ENCODE data around the gene ARHGEF12.

Gene ARHGEF12

DNA sequence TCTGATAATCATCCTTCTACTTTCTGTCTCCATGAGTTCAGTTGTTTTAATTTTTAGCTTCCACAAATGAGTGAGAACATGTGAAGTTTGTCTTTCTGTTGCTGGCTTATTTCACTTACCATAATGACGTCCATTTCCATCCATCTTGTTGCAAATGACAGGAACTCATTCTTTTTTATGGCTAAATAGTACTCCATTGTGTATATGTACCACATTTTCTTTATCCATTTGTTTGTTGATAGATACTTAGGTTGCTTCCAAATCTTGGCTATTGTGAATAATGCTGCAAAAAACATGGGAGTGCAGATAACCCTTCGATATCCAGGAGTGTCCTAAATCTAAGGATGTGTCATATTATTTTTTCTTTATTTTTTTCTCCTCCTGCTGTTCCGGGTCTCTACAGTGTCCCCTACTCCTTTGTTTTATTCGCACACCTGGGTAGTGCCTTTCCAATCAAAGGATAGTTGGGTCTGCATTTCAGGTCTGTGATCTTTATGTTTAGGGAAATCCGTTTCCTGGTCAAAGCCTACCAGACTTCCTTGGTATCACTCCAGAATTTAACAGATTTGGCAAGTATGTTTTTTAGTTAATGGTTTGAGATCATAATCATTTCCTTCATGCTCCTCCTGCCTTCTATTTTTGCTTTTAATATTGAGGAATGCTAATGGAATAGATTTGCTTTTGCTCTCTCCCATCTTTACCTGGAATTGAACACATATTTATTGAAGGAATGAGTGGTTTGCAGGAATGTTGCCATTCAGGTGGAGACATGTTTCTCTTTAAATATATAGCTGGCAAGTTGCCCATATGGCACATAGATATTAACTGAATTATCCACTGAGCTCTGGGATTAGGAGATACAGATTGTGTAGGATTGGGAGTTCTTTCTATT, 53.7 kb downstream of the ARHGEF12 start:
- DNase-seq, result no peak

GRCh38 chr11:120390585-120390922, 54.3 kb downstream of the ARHGEF12 start:
- no peak for DNase-seq

- no peak for DNase-seq
These were observed 55.1 kb downstream of the ARHGEF12 start for GRCh38 chr11:120391292-120391691.

DNA sequence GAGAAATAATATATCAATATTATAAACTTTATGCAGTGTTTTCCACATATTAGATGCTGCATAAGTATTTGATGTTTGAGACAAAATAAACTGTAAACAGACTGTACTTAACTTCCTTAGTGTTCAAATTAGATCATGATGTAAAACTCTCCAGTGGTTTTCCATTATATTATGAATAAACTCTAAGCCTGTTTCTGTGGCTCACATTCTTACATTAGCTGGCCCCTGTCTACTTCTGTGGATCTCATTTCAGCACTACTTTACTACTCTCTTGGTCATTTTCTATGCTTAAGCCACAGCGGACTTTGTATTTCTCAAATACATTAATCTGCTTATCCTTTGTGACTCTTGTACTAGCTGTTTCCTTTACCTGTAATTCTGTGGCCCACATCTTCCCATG, 55.6 kb downstream of the ARHGEF12 start:
- DNase-seq, result no peak

GRCh38 chr11:120392314-120392713, 56.1 kb downstream of the ARHGEF12 start:
- no peak for DNase-seq

DNA sequence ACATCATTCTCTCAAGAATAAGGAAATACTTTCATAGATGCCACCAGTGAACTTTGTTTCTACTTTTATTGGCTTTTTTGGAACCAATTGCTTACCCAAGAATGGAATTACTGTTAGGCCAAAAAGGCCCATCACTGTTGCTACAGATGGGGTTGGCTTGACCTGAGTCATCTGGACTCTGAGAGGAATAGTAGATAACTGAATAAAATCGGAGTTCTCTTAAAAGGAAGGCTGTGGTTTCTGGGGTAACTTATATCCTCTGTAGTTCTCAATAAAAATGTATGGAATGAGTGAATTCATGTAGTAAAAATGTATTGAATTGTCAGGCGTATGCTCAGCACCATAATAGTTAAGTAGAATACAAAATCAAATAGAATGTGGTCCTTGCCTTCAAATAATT, 56.6 kb downstream of the ARHGEF12 start:
- no peak for DNase-seq

DNA sequence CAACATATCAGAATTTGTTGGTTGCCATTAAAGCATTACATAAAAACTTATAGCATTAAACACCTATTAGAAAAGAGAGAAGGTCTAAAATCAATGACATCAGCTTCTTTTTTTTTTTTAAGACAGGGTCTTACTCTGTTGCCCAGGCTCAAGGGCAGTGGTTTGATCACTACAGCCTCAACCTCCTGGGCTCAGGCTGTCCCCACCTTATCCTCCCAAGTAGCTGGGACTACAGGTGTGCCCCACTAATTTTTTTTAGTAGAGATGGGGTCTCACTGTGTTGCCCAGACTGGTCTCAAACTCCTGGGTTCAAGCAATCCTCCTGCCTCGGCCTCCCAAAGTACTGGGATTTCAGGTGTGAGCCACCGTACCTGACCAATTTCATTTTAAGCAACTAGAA, 57.9 kb downstream of the ARHGEF12 start:
- no peak for DNase-seq

GRCh38 chr11:120395778-120396177, 59.6 kb downstream of the ARHGEF12 start:
- no peak for DNase-seq

DNA sequence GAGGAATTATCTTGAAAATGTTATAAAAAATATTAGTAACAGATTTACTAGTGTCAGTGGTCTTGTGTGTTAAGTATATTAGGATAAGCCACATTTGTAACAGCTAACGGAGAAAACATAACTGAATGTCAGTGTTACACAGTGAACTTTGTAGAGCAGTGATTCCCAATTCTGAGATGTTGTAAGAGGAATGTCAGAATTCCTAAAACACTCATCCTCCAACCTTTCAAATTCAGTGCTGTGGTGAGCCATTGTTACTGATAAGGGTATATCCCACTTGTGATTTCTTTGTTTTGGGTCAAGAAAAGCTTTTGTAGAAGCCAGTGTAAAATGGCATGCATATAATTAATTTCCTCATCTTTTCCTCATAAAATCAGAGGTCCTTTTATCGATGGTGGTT, 61.9 kb downstream of the ARHGEF12 start:
- no peak for DNase-seq

DNA sequence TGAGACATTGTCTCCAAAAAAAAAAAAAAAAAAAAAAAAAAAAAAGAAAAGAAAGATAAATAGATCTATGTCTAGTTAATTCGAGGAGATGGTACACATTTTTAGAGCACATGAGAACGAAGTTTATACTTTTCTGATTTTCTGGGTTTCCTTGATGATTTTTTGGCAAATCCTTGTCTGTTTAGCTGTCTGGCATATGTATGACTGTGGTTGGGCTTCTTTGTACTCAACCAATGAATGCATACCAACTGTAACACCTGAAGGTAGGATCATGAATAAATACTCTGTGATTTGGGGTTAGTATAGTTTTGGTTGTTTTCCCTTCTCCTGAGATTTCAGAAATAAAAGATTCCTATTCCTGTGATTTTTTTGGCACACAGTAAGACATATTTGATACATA, 63.1 kb downstream of the ARHGEF12 start:
- DNase-seq, result no peak

GRCh38 chr11:120400564-120401364, 64.6 kb downstream of the ARHGEF12 start:
- no peak for DNase-seq

DNA sequence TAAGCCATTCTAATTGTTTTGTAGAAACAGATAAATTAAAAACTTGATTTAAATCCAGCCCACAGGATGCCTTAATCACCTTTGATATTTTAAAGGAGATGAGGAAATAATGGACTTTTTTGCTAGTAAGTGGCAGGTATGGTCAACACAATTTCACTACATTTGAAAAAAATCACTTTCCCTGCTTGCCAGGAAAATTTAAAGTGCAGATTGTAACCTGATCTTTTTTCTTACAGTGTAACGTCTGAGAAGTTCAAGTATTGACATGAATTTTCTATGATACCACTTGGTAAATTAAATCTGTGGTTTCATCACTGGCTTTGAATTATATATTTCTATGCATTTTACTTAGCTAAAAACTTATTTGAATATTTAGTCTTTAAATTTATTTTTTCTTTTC, 65.3 kb downstream of the ARHGEF12 start:
- DNase-seq, result no peak

GRCh38 chr11:120403966-120404365, 67.8 kb downstream of the ARHGEF12 start:
- no peak for DNase-seq

DNA sequence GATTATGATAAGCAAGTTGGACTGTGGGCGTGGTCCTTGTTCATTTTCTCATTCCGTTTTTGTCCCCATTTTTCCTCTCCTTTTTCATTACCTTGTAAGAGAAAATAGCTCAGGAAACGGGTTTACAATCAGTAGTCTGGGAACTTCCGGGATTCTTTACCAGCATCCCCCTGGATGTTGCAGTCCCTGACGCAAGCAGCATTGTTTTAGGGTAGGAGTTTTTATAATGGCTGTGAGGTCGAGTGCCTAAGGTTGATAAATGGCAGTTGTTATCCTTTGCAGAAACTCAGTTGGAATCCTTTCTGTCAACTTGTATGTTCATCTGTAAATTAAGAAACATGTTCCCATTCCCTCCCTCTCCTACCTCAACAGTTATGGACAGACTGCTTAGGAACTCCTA, 68.3 kb downstream of the ARHGEF12 start:
- no peak for DNase-seq

DNA sequence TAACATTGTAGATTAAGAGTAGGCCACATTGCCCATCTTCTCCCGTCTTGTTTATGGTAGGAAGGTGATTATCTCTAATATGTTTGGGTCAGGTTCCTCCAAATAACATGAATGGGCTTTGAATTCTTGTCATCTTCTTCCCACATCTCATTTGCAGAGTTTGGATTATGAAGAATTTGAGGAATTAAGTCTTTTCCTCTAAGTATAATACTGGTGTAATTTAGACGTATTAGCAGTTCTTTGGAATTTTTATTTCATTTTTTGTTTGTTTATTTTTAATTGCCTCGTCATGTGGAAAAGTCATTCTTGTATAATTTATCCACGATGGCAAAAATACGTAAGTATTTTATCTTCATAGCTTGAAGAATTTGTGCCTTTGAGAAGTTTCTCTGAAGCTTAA, 73.4 kb downstream of the ARHGEF12 start:
- DNase-seq, result no peak

DNA sequence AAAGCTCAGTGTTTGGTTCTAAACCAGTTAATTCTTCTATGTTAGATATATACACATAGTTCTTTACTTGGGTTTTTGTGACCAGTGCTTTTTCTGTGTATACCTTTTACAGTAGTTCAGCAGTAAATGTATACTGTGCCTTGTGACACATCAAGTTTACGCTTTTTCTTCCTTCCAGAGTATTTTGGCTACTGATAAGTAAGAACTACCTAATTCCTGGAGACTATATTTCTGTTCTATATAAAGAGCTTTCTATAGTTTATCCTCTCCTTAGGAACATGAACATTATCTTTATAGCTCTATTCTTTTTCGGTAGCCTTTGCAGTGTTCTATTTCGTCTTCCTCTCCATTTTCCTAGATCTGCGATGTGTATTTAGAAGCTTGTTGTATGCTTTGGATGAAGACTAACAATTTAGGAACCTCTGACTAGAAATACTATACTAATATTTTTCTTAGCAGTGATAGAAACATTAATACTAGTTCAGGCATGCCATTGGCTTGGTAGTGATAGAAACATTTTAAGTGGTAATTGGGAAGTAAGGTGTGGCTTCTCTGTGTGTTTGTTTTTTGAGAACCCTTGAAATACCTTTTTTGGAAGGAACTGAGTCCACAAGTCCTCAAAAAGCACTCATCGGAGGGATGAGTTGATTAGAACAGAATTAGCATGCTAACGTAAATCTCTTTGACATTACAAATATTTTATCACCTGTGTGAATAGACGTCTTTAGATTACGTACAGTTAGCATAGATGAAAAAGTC, 74.6 kb downstream of the ARHGEF12 start:
- no peak for DNase-seq

- DNase-seq, result no peak
These were observed 77.3 kb downstream of the ARHGEF12 start for GRCh38 chr11:120413480-120413879.

- DNase-seq, result no peak
These were observed 84.4 kb downstream of the ARHGEF12 start for GRCh38 chr11:120420572-120420971.

- DNase-seq, result no peak
These were observed 88.2 kb downstream of the ARHGEF12 start for GRCh38 chr11:120424185-120424969.

GRCh38 chr11:120424970-120425332, 88.7 kb downstream of the ARHGEF12 start:
- no peak for DNase-seq

DNA sequence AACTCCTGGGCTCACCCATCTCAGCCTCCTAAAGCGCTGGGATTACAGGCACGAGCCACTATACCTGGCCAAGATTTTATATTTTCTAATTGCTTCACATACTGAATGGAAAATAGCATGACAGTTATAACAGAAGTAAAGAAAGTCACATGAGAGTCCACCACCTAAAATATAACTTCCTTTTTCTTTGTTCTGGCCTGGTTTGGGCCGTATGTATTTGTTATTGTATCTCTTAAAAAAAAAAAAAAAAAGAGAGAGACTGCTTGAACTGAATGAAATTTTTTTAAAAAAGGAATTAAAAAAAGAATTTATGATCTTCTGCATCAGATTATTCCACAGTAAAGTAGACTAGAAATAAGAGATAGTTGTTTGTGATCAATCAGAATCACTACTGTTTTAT, 89.3 kb downstream of the ARHGEF12 start:
- DNase-seq, result no peak

DNA sequence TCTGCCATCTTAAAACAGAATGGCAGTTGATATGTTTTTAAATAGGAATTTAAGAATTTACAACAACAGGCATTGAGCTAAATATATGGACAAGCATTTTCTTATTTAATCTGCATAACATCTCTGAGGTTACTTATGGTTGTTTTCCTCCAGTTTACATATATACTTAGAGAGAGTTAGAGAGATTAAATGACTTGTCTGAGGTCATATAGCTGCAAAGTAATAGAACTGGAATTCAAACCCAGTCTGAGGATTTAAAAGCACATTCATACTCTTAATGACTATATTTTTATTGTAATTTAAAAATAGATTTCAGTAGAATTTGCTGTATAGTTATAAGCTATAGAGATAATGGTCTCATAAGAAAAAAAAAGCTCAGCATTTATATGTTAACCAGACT, 93.9 kb downstream of the ARHGEF12 start:
- DNase-seq, result no peak

DNA sequence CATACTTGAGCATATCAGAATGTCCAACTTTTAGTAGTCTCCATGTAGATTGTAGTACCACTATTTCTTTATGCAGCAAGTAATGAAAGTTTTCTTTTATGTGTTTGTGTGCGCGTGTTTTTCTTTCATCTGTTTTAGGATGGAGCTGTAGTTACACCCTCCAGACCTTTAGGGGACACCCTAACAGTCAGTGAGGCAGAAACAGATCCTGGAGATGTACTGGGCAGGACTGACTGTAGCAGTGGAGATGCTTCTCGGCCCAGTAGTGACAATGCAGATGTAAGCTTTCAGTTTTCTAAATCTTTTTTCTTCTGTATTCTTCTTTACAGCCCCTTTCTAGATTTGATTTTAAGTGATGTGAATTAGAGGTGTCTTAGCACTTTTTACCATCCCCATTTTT, 95.4 kb downstream of the ARHGEF12 start:
- DNase-seq, result no peak
